Measurements from ENCODE around the gene PKP4.

DNA sequence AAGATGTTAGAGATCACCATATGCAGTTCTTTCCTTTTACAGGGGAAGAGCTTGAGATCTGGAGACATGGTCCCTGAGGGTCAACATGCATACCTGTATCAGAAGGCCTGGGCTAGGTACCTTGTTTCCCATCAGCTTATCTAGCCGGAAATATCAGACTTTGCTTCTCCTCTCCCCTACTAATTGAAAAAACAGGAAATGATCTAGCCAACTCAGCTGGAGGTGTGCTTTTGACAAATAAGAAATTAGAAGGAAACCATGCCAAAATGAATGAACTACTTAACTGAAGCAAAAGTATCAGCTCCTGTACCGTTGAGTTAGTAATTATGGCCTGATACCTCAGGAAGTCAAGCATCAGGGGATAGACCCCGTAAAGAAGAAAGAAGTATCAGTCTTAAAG lies 20.4 kb downstream of the PKP4 start:
- TF ChIP-seq, protein P1, sequence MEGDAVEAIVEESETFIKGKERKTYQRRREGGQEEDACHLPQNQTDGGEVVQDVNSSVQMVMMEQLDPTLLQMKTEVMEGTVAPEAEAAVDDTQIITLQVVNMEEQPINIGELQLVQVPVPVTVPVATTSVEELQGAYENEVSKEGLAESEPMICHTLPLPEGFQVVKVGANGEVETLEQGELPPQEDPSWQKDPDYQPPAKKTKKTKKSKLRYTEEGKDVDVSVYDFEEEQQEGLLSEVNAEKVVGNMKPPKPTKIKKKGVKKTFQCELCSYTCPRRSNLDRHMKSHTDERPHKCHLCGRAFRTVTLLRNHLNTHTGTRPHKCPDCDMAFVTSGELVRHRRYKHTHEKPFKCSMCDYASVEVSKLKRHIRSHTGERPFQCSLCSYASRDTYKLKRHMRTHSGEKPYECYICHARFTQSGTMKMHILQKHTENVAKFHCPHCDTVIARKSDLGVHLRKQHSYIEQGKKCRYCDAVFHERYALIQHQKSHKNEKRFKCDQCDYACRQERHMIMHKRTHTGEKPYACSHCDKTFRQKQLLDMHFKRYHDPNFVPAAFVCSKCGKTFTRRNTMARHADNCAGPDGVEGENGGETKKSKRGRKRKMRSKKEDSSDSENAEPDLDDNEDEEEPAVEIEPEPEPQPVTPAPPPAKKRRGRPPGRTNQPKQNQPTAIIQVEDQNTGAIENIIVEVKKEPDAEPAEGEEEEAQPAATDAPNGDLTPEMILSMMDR (conservative IDR thresholded peaks at IDR 0.05; ENCODE audit: low read length): no peak
- TF ChIP-seq EZH2phosphoT487 (IDR thresholded peaks at IDR 0.05; ENCODE audit: borderline replicate concordance, low read depth, low read length): no peak

All from OCI-LY7 (cell line).